ENCODE data around the gene MRPL38. TPM values are rescaled to one million over a fixed set of nuclear protein-coding genes. Genes with fewer than 3 reads are reported as not detected.
"Not testable (repeated sequence)": the region's sequence is repeated elsewhere in the genome, so short reads cannot be mapped to it uniquely, and the experiment has no call there.

Gene MRPL38
- total RNA-seq, 2 donors from 2014 or later, result 27.2 to 36.4 TPM

GRCh38 chr17:75856062-75856756, 48.5 kb downstream of the MRPL38 start:
- Histone ChIP-seq H3K36me3 (peaks cover 5% of the 10 kb centered on the region), H3K4me3 (peak overlapping the region; percentile 76 to 82), H3K9me3 (no peaks in the 10 kb centered on the region), H3K4me1 (peaks cover 0 to 40% of the 10 kb centered on the region in 2 donors), H3K27ac (peak overlapping the region; percentile 97 to 99), H3K27me3 (no peaks in the 10 kb centered on the region)
- no peak for TF ChIP-seq CTCF (IDR thresholded peaks at IDR 0.05)
- no peak for DNase-seq (ENCODE audit: low spot score)

- Histone ChIP-seq H3K27ac (peak within 1 kb of the TSS; percentile 97 to 99), H3K4me1 (peaks cover 0 to 47% of the 10 kb centered on the region in 2 donors), H3K27me3 (no peaks in the 10 kb centered on the region), H3K4me3 (peak within 1 kb of the TSS; percentile 76 to 82), H3K9me3 (no peaks in the 10 kb centered on the region), H3K36me3 (peaks cover 13% of the 10 kb centered on the region)
- TF ChIP-seq CTCF (IDR thresholded peaks at IDR 0.05), result peak; percentile 40 to 76
- DNase-seq (ENCODE audit: low spot score), result peak; percentile 100
Measured at GRCh38 chr17:75855310-75856061, 49.2 kb downstream of the MRPL38 start, which contains the start of gene WBP2. Gene WBP2 (minus strand): TSS chr17:75855335. CDS start chr17:75855297, 38 bp downstream.

- Histone ChIP-seq H3K4me3 (peak overlapping the region; percentile 76 to 79), H3K9me3 (no peaks in the 10 kb centered on the region), H3K27ac (peak overlapping the region; percentile 92 to 97), H3K36me3 (peaks cover 19% of the 10 kb centered on the region), H3K4me1 (peaks cover 0 to 53% of the 10 kb centered on the region in 2 donors), H3K27me3 (no peaks in the 10 kb centered on the region)
- DNase-seq (ENCODE audit: low spot score), result no peak
- TF ChIP-seq CTCF (IDR thresholded peaks at IDR 0.05), result no peak
Measured at GRCh38 chr17:75854881-75855309, 49.8 kb downstream of the MRPL38 start.

- Histone ChIP-seq H3K36me3 (peaks cover 25% of the 10 kb centered on the region), H3K4me3 (peak overlapping the region; percentile 76 to 79), H3K27me3 (no peaks in the 10 kb centered on the region), H3K4me1 (peaks cover 0 to 60% of the 10 kb centered on the region in 2 donors), H3K9me3 (no peaks in the 10 kb centered on the region), H3K27ac (peak overlapping the region; percentile 92 to 97)
- TF ChIP-seq CTCF (IDR thresholded peaks at IDR 0.05), result no peak
- no peak for DNase-seq (ENCODE audit: low spot score)
Measured at GRCh38 chr17:75854101-75854748, 50.5 kb downstream of the MRPL38 start.

- no peak for TF ChIP-seq CTCF (IDR thresholded peaks at IDR 0.05)
- H3K36me3 ChIP-seq, result peaks cover 33% of the 10 kb centered on the region
- DNase-seq (ENCODE audit: low spot score), result no peak
- H3K9me3 ChIP-seq, result no peaks in the 10 kb centered on the region
- H3K4me3 ChIP-seq, result no peak overlapping the region
- no peaks in the 10 kb centered on the region for H3K27me3 ChIP-seq
- H3K27ac ChIP-seq, result peak overlapping the region; percentile 92 to 97
- H3K4me1 ChIP-seq, result peaks cover 0 to 60% of the 10 kb centered on the region in 2 donors
Measured at GRCh38 chr17:75853433-75853832, 51.3 kb downstream of the MRPL38 start.

GRCh38 chr17:75851693-75851991, 53.0 kb downstream of the MRPL38 start:
- DNase-seq (ENCODE audit: low spot score); H3K4me3 ChIP-seq; H3K9me3 ChIP-seq; H3K27me3 ChIP-seq: not testable (repeated sequence)
- Histone ChIP-seq H3K4me1 (peaks cover 0 to 78% of the 10 kb centered on the region in 2 donors), H3K36me3 (peaks cover 51% of the 10 kb centered on the region), H3K27ac (peak overlapping the region; percentile 32 to 67)

Measured in right atrium auricular region (tissue), 2 donors.